KOPT-K1 (cell line): ENCODE measurements around the gene TSC22D3.

Experiments
- H3K27ac ChIP-seq: fragments of 200-600 bp; sonication (generic); 2 replicates; pipeline ENCODE4 v1.5.1; 2016; ENCODE audit warnings: antibody characterized with exemption, mild to moderate bottlenecking, low read depth, low read length; ENCODE audit not compliant: poor library complexity, severe bottlenecking
- H3K36me3 ChIP-seq: fragments of 200-600 bp; sonication (generic); 2 replicates; pipeline ENCODE4 v1.5.1; 2017; ENCODE audit warnings: antibody characterized with exemption, mild to moderate bottlenecking, low read length, moderate library complexity; ENCODE audit not compliant: insufficient read depth
- H3K9me3 ChIP-seq: fragments of 200-600 bp; sonication (generic); 2 replicates; pipeline ENCODE4 v1.5.1; 2017; ENCODE audit warnings: antibody characterized with exemption, low read length, mild to moderate bottlenecking; ENCODE audit not compliant: insufficient read depth, poor library complexity, severe bottlenecking

Gene TSC22D3

DNA sequence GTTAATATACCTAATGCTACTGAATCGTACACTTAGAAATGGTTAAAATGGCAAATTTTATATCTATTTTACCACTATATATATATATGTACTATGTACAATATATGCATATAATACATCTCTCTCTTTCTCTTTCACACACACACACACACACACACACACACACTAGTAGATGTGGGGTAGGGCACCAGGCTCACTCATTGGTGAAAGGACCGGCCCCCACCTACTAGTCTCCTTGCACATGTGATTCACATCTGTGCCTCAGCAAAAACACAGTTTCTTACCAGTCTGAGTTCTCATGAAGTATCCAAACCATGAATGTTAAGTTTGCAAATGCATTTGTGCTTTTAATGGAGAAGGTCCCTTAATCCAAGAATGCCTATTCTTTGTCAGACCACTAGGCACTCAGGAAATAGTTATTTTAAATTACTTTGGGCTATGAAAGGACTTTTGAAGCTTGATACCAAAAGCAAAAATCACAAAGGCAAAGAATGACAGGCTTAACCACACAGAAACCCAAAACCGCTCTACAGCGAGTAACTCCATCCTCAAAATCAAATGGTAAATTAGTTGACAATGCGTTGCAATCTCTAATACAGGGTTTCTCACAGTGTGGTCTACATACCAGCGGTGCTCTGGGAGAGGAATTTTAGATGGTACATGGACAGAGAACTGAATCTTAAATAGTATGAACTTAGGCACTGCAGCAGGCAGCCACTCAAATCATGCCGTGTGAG is 5.8 kb downstream of the TSC22D3 start:
- Histone ChIP-seq H3K9me3 (no peaks in the 10 kb centered on the region), H3K27ac (no peak overlapping the region), H3K36me3 (no peaks in the 10 kb centered on the region)

DNA sequence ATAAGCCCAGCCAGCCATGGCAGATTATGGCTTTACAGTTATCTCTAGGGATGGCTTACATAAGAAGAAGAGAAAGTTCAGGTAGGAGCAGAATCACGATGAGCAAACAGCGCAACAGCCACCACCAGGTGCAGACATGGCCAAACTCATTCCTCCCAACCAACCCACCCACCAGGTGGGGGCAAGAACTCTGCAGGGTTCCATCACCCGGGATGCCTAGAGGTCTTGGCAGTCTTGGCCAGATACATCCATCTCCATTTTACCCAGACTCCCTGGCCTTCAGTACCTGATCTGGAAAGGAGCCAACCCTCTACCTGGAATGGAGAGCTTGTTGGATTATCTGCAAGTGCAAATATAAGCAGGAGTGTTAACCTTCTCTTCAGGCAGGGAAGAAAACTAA is 7.5 kb downstream of the TSC22D3 start:
- no peak overlapping the region for H3K27ac ChIP-seq
- H3K36me3 ChIP-seq, result no peaks in the 10 kb centered on the region
- H3K9me3 ChIP-seq, result no peaks in the 10 kb centered on the region

DNA sequence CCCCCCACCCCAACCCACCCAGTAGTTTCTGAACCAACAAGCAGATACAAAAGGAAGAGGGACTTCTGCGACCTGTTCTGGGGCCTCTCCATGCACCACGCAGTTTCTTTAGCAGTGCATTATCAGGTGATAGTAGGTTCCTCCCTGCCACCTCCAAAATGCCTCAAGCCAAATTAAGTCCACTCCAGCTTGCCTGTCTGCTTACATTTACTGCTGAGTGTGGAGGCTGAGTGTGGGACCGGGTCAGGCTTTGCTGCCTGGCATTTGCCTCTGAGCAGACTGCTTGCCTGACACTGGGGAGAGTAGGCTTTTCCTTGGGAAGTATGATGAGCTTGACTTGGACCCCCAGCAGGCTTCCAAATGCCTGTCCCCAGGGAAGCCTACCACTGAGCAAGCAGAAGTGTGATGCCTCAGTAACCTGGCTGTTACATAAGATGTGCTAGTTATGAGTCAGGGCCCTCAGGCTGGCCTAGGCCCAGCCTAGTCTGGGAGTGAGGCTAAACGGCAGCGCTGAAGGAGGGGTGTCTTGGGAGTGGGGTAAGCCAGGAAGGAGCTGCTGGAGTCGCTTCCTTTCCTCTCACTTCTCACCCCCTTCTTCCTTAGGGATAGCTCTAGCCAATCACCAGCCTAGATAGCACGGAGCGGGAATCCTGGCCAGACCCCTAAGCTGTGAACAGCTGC is 9.0 kb downstream of the TSC22D3 start:
- H3K9me3 ChIP-seq, result no peaks in the 10 kb centered on the region
- H3K27ac ChIP-seq, result no peak overlapping the region
- H3K36me3 ChIP-seq, result no peaks in the 10 kb centered on the region

DNA sequence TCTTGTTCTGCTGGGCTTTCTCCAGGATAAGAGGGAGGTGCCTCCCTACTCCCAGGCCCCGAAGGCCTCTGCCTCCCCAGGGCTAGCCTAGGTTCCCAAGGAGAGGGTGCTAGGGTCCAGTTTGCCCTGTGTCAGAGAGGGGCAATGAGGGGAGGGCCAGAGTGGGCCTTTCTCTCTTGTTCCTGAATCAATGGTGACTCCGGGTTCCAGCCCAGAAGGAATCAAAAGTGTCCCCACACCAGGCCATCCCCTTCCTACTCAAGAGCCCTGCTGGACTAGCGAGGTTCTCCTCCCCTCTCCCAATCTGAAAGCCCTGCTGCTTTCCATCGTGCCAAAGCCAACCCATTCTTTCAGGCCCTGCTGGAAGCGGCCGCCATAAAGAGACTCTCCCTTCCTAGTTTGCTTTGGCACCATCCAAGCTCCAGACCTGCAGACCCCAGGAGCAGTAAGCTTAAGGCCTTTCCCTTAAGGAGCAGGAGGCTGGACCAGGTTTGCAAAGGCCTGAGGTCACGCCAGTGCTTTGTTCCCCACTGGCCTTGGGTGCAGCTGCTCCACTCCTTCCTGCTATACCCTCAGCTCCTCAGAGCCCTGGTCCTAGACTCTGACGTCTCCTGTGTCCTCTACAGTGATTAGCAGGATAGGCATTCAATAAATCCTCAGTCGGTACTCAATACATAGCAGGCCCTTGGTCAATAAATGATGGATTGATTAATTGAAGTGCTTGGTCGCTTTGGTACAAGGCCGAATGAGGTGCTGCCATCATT is 10.6 kb downstream of the TSC22D3 start:
- Histone ChIP-seq H3K36me3 (no peaks in the 10 kb centered on the region), H3K9me3 (no peaks in the 10 kb centered on the region), H3K27ac (no peak overlapping the region)

DNA sequence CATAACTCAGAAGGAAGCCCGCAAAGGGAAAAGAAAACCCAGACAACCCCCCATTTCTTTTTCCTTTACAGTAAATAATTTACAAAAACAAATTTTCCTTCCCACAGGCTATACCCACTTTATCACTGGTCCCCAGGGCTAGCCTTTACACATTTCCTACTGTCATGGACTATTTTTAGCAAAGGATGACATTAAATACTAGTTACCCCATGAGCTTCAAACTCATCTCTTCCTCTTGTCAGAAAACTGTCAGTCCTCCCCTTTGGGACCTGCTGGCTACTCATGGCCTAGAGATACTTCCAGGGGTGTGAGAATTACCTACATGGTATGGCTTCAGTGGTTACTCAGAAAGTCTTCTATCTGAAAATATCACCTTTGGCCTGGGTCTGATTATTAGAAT is 11.9 kb downstream of the TSC22D3 start:
- Histone ChIP-seq H3K9me3 (no peaks in the 10 kb centered on the region), H3K27ac (no peak overlapping the region), H3K36me3 (no peaks in the 10 kb centered on the region)

DNA sequence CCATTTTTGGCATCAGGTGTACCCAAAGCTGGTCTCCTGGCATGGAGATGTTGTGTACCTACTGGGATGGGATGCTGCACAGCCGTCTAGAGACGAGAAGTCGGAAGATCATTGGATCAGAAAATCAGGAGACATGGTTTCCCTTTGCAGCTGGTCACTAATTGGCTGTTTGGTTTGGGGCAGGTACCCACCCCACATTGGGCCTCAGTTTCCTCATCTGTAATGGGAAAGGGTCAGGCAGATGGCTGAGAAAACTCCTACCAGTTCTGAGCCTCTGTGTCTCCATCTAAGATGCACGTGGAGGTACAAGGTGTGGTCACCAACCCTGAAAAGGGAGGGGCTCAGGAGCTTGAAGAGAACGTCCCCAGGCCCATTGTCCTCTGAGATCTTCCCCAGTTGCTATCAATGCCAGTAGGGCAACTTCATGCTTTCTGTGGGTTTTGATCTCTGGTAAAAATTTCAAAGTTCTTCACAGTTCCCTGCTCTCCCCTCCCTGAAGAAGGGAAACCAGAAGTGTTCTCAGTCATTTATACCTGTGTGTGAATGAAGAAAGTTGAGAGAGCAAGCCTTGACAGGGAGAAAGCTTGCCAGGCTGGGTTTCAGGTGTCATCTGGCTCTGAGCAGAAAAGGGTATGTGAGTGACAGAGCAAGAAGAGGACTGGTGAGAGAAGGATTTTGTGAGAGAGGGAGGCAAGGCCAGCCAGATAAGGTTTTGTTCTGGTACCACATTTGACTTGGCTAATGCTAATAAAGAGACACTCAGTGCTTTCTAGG is 15.1 kb downstream of the TSC22D3 start:
- H3K36me3 ChIP-seq, result no peaks in the 10 kb centered on the region
- no peak overlapping the region for H3K27ac ChIP-seq
- no peaks in the 10 kb centered on the region for H3K9me3 ChIP-seq

DNA sequence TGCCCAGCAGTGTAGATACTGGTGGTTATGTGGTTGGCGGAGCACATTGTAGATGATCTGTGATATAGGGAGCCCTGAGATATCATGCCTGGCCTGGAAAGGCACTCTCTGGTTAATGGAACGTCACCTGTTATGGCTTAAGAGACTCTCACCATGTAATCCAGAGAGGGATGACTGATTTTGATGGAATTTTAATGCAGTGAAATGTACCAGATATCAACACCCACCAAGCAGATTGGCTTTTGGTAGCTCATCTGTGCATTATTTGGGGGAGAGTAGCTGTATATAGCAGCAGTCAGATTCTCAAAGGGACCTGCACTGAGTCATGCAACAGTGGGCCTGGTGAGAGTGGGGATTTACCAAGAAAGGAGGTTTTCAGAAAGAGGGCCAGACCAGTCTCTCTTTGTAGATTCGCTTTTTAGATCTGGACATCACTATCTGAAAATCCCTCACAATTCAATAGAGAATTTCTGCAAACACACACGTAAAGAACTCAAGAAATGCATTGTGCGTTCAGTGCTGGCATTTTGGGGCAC is 17.3 kb downstream of the TSC22D3 start:
- Histone ChIP-seq H3K27ac (no peak overlapping the region), H3K9me3 (no peaks in the 10 kb centered on the region), H3K36me3 (no peaks in the 10 kb centered on the region)

DNA sequence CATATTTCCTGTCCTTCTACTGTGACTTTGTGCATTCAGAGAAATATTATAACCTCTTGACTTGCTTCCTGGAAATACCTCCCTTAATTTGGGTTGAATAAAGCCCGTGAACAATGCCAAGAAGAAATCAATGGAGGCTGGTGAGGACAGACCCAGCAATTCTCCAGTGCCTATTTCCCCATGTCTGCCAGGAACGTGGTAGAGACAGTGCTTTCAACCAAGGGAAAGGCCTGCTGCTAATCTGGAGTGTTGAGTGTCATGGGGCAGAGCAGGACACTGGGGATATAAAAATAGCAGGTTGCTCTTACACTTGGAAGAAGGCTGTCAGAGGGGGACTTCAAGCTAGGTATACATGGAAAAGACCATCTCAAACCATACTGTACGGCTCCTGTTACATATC is 19.9 kb downstream of the TSC22D3 start:
- H3K36me3 ChIP-seq, result no peaks in the 10 kb centered on the region
- no peaks in the 10 kb centered on the region for H3K9me3 ChIP-seq
- no peak overlapping the region for H3K27ac ChIP-seq

DNA sequence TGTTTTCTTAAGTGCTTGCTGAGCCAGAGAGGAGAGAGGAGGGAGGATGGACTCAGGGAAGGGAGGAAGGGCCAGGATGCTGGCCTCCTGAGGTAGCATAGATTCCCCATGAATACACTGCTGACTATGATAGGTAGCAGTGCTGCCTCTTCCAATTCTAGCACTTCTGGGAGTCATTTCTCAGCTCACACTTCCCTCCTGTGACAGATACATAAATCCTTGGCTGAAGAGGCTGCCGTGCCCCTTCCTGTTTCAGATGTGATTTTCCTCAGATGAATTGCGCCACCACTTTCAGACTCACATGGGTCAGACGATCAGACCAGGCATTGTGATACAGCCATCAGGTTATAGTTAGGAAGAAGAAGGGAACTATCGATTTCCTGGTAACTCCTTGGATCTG is 22.4 kb downstream of the TSC22D3 start:
- no peak overlapping the region for H3K27ac ChIP-seq
- H3K36me3 ChIP-seq, result no peaks in the 10 kb centered on the region
- H3K9me3 ChIP-seq, result no peaks in the 10 kb centered on the region

DNA sequence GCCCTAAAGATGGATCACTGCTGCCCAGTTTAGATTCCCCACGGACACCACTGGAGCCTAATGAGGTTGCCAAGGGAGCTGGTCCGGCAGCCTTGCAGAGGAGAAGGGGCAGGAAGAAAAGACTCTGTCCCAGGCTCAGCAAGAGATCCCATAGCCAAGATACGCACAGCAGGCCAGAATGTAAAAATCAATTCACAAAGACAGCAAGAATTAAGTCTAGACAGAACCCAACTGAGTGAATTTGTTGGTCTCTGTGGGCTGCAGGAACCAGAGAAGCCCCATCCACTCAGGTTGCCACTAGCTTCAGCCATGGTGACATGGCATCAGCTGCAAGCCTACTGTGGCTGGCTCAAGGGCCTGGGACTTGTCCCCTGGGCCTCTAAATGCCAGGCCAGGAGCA is 22.9 kb downstream of the TSC22D3 start:
- Histone ChIP-seq H3K27ac (no peak overlapping the region), H3K9me3 (no peaks in the 10 kb centered on the region), H3K36me3 (no peaks in the 10 kb centered on the region)

DNA sequence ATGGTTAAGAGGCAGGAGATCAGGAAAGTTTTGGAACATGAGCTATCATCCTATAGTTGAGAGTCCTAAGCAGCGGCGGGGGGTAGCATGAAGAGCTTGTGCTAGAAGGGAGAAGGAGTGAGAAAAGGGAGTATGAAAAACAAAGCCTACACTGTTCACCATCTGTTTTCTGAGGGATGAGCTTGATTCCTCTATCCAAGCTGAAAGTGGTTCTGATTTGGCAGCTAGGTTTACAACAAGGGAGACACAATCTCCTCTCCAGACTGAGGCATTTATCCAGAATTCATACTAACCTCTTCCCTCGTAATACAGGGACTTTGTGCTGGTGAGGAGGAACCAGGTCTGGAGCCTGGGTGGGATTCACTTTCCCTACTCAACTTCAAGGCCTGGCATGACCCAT is 23.5 kb downstream of the TSC22D3 start:
- H3K36me3 ChIP-seq, result no peaks in the 10 kb centered on the region
- no peaks in the 10 kb centered on the region for H3K9me3 ChIP-seq
- no peak overlapping the region for H3K27ac ChIP-seq

DNA sequence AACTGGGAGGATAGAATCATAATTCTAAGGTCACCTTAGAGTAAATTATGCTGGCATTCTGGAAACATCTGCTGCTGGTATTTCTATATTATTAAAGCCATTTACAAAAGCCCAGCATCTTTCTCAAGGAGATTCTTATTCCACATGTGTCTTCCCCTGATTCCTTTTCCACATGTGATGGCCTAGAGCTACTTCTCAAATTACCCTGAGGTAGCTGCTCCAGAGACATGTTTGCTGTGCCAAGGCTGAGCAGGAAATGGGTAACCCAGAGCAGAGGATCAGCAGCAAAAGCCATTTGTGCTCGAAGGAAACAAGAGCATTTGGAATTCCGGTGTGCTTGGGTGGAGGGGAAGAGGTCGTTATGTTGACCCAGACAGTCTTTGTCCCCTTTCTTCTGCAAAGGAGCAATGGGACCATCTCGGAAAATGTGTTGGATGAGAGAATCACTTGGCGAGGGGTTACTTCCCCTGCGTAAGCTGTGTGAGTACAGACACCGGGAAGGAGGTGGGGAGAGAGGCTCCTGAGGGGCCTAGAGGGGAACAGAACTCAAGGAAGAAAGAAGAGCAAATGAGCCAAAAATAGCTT is 24.6 kb downstream of the TSC22D3 start:
- Histone ChIP-seq H3K36me3 (no peaks in the 10 kb centered on the region), H3K27ac (no peak overlapping the region), H3K9me3 (no peaks in the 10 kb centered on the region)

DNA sequence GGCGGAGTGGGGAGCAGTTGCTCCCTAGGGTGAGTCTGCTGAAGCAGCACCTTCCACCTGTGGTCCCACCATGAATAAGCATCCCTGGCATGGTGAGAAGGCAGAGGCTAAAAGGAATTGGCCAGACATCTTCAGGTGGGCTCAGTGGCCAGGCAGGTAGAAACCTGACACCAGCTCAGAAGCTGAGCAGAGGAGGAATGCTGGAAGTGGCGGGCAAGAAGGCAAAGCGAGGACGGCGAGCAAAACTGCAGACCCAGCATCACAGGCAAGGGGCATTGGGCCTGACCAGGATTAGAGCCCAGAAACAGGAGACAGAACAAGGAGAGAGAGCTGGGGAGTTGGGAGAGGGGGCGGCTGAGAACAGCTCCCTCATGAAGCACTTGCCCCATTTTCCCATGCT is 25.3 kb downstream of the TSC22D3 start:
- Histone ChIP-seq H3K27ac (no peak overlapping the region), H3K36me3 (no peaks in the 10 kb centered on the region), H3K9me3 (no peaks in the 10 kb centered on the region)

DNA sequence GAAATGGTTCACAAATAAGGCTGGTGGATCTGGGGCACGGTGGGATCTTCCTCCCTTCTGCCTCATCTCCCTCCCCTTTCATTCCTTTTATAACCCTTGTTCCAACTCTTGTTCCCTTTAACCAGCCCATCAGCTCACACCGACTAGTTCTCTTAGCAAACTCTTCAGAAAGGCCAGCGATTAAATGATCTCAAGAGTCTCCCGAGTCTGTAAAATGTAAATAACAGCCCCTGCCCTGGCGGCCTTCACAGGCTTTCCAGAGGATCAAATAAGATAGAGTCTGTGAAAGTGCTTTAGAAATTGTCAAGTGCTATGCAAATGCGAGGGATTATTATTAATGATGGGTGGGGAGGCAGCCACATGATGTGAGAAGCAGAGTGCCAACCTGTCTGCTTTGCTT is 27.1 kb downstream of the TSC22D3 start:
- Histone ChIP-seq H3K36me3 (no peaks in the 10 kb centered on the region), H3K9me3 (no peaks in the 10 kb centered on the region), H3K27ac (no peak overlapping the region)
